SK-N-MC (cell line): ENCODE data around the gene NCOA1.

ENCODE experiments used
- EZH2 ChIP-seq: fragments of 200-600 bp; sonication (generic); IDR thresholded peaks from one replicate; pipeline ENCODE4 v1.6.1; 2017; ENCODE audit warnings: antibody characterized with exemption
- FOXP2 ChIP-seq: optimal IDR thresholded peaks from 2 replicates; pipeline ENCODE3; 2011; ENCODE audit warnings: mild to moderate bottlenecking, moderate library complexity; ENCODE audit not compliant: insufficient read depth; ENCODE audit errors: extremely low read length, control extremely low read depth
- POLR2AphosphoS5 ChIP-seq: IDR thresholded peaks from 2 replicates; pipeline ENCODE4 v1.6.1; 2012; ENCODE audit warnings: mild to moderate bottlenecking, low read depth, low read length, borderline replicate concordance

DNA sequence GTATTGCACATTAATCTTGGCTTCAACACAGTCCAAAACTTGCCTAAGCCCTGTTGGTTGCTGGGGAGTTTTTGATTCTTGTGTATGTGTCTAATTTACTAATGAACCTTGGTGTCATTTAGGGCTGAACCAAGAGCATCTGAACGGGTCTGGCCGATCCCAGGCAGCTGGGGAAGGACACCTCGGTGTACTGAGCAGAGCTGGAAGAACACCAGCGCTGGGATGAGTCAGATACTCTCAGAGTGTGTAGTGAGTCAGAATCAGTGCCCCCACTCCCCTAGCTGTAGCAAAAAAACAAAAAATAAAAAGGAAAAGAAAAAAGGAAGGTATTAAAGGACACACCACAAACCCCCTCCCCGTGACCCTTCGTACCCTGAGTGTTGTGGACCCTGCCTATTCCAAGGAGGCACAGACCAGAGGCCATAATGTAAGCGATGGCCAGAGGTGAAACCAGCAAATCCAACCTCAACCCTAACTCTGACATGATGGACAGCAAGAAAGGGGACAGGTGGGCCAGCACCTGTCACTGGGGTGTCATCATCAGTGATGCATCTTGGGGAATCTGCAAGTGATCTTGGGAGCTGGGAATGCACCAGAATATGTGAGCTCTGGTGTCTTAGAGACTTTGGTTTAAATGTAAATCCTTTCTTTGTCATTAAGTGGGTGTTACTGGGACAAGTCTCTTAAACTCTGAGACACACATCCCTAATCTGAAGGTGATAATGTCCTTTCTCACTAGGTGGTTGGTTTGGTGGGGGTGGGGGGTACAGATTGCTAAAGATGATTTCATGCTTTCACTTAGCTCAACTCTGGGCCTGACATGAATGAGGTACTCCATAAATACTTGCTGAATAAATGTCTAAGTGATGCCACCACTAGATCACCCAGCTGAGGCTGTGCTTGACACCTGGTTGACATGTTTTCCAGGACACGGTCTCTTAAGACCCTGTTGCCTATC is 34.2 kb upstream of the NCOA1 start:
- TF ChIP-seq EZH2 (no peak), POLR2AphosphoS5 (no peak), FOXP2 (no peak)
